ENCODE measurements around the gene RAX2. TPM values are rescaled to one million over a fixed set of nuclear protein-coding genes. Genes with fewer than 3 reads are reported as not detected.
A peak's percentile ranks its signal among the peaks of the same experiment; 100 is the strongest.

RAX2 gene
- total RNA-seq, 2 donors from 2014 or later: not detected

DNA sequence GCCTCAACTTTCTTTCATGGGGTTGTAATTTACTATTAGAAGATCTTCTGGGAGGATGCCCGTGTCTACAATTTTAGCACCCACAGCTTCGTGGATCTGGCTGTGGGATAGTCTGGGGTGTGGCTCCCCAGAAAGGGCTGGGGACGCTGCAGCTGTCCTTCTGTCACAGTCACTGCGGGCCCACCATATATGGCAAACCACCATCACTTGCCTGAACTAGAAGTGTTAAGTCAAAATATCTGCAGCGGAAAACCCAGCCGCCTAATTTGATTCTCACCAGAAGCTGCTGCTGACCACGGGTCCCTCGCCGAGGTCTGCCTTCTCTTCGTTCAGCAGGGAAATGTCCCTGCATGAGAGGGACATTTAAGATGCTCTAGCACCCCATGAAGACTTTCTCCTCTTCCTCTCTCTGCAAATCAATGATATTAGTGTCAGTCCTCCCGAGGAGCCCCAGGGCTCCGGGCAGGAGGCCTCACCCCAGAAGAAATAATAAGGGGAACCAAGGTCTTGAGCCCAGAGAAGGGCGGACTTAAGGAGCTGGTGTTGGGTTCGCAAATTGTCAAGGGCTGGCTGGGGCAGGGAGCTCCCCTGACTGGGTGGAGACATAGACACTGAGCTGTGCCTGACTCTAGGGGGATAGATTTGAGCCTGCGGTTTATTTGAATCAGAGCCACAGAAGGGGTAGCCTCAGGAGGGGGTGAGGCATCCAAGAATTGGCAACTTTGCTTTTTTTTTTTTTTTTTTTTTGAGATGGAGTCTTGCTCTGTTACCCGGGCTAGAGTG lies 17.2 kb upstream of the RAX2 start:
- Histone ChIP-seq H3K36me3 (no peaks in the 10 kb centered on the region), H3K4me1 (peaks cover 0 to 9% of the 10 kb centered on the region in 2 donors), H3K4me3 (no peak overlapping the region), H3K9me3 (peaks cover 0 to 8% of the 10 kb centered on the region in 2 donors), H3K27ac (no peak overlapping the region), H3K27me3 (peaks cover 0 to 4% of the 10 kb centered on the region in 2 donors)
- TF ChIP-seq, protein P1, sequence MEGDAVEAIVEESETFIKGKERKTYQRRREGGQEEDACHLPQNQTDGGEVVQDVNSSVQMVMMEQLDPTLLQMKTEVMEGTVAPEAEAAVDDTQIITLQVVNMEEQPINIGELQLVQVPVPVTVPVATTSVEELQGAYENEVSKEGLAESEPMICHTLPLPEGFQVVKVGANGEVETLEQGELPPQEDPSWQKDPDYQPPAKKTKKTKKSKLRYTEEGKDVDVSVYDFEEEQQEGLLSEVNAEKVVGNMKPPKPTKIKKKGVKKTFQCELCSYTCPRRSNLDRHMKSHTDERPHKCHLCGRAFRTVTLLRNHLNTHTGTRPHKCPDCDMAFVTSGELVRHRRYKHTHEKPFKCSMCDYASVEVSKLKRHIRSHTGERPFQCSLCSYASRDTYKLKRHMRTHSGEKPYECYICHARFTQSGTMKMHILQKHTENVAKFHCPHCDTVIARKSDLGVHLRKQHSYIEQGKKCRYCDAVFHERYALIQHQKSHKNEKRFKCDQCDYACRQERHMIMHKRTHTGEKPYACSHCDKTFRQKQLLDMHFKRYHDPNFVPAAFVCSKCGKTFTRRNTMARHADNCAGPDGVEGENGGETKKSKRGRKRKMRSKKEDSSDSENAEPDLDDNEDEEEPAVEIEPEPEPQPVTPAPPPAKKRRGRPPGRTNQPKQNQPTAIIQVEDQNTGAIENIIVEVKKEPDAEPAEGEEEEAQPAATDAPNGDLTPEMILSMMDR (IDR thresholded peaks at IDR 0.05): no peak
- no peak for DNase-seq (ENCODE audit: low spot score)

DNA sequence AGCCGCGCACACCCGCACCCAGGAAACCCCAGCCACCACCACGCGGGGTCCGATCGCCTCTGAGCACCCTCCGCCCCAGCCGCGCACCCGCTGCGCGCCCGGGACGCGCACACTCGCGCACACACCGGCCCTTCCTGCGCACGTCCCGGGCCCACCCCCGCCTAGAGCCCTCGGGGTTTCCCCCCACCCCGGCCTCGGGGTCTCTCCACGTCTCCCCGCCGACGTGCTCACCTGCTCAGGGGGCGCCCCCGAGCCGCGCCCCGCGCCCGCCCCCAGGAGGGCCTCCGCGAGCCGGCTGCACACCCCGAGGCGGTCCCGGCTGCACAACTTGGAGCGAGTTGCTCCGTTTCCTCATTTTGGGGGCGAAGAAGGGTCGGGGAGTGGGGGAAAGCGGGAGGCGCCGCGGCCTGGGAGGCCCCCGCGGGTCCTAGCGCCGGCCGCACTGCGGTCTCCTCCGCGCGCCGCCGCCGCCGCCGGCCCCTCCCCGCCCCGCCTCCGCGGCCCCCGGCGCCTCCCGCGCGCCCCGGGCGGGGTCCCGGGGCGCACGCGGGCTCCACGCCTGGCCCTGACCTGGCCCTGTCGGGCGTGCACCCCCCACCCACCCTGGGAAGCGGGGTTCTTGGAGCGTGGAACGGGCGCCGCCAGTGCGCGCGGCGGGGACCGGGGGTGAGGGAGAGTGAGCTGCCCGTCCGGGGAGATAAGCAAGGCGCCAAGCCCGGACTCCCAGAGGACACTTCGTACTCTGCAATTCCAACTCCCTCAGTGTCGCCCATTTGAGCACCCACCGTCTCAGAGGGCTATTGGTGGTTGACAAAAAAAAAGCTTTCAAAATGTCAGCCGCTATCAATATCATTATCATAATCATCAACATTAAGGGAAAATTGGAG lies 14.2 kb upstream of the RAX2 start, which contains the start of gene MATK:
Gene MATK, minus strand, starts transcription at position 444 of the 887 bp plus-strand sequence. CDS start 1,246 bp downstream, outside the sequence.
- Histone ChIP-seq H3K27me3 (peaks cover 0 to 7% of the 10 kb centered on the region in 2 donors), H3K27ac (no peak within 1 kb of the TSS), H3K4me1 (peaks cover 0 to 9% of the 10 kb centered on the region in 2 donors), H3K36me3 (no peaks in the 10 kb centered on the region), H3K4me3 (peak within 1 kb of the TSS; percentile 23 to 39), H3K9me3 (peaks cover 14 to 25% of the 10 kb centered on the region in 2 donors)
- DNase-seq (ENCODE audit: low spot score): no peak
- TF ChIP-seq, protein P1 (IDR thresholded peaks at IDR 0.05): no peak

DNA sequence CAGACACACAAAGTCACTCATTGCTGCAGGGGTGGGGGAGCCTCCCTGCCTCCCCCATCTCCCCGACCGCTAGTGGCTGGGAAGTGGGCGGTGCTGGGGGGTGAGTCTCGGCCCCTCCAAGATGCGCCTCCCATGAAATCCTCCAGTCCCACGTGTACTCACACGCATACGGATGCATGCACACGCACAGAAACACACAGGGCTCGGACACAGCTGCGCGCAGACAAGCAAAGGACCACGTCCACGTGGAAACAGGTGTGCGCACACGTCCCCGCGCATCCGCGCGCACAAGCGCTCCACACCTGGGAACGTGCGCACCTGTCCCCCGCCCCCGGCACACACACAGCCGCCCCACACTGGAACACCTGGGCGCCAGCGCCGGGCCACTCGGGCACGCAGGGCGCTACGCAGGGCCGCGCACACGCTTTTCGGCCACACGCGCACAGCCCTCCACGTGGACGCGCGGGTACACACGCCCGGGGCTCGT lies 13.5 kb upstream of the RAX2 start:
- Histone ChIP-seq H3K36me3 (no peaks in the 10 kb centered on the region), H3K4me1 (peaks cover 0 to 9% of the 10 kb centered on the region in 2 donors), H3K4me3 (peak overlapping the region; percentile 23 to 39), H3K27ac (no peak overlapping the region), H3K9me3 (peaks cover 17 to 25% of the 10 kb centered on the region in 2 donors), H3K27me3 (peaks cover 0 to 7% of the 10 kb centered on the region in 2 donors)
- TF ChIP-seq, protein P1 (IDR thresholded peaks at IDR 0.05): no peak
- DNase-seq (ENCODE audit: low spot score): no peak

DNA sequence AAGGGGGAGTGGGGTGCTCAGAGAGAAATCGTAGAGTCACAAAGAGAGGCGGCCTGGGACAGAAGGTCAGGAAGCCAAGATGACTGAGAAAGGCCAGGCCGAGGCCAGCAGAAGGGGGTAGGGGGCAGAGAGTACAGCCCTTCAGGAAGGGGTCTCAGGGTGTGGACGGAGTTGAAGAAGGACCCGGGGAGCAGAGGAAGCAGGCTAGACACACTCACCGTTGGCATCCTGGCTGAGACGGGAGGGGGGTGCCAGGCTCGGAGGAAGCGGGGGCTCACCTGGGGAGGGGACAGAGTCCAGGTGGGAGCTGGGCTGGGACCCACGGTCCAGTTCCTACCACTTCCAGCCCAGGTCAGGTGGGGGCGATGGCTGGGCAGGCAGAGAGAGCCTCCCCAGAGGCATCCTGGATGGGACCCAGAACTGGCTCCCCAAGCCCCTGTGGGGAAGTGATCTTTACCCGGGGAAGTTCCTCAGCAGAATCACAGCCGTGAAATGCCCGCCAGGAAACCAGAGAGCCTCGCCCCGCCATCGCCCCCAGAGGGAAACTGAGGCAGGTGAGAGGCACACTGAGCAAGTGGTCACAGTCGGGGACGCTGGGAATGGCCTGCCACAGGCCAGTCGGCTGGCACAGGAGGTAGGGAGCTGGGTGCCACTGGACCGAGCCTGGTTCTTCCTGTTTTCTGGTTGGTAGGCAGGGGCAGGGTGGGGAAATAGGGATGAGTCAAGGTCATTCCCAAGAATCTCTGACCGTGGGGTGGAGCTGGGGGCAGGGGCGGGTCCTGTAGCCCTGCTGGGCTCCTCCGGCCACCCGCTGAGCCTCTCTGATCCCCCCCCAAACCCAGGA lies 12.8 kb upstream of the RAX2 start:
- H3K27ac ChIP-seq: no peak overlapping the region
- H3K9me3 ChIP-seq: peaks cover 17 to 26% of the 10 kb centered on the region in 2 donors
- TF ChIP-seq, protein P1 (IDR thresholded peaks at IDR 0.05): no peak
- no peak for DNase-seq (ENCODE audit: low spot score)
- no peak overlapping the region for H3K4me3 ChIP-seq
- H3K4me1 ChIP-seq: peaks cover 0 to 9% of the 10 kb centered on the region in 2 donors
- no peaks in the 10 kb centered on the region for H3K36me3 ChIP-seq
- H3K27me3 ChIP-seq: peaks cover 0 to 7% of the 10 kb centered on the region in 2 donors

All from right atrium auricular region (tissue), 2 donors.